ENCODE data around the gene ZNF787. TPM values are rescaled to one million over a fixed set of nuclear protein-coding genes. Genes with fewer than 3 reads are reported as not detected.

ZNF787 gene
- total and polyA plus RNA-seq, 2 of the 13 experiments (the other 11 are each of a cell fraction or from before 2014, with no cell fraction given) = 15.1 to 42.8 TPM

DNA sequence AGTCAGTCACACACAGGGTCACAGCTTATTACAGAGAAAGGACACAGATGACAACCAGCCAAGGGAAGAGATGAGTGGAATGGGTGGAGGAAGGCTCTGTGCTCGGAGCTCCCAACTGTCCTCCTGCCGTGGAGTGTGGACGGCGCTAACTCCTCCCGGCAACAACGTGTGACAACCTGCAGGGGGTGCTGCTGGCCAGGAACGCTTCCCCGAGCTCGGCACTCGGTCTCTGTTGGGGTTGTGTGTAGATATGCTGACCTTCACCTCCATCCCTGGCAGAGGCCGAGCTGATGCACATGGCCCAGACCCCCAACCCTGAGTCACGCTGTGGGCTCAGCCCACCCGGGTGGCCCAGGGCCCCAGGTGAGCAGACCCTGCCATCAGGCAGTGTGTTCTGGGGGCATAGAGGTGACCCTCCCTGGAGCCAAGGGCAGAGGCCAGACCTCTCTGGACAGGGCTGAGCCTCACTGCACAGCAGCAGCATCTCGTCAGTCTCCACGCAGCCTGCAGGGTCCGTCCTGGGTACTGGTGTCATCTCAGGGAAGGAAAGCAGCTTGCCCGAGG, 34.1 kb upstream of the ZNF787 start (continued):
- TF ChIP-seq, protein P1, sequence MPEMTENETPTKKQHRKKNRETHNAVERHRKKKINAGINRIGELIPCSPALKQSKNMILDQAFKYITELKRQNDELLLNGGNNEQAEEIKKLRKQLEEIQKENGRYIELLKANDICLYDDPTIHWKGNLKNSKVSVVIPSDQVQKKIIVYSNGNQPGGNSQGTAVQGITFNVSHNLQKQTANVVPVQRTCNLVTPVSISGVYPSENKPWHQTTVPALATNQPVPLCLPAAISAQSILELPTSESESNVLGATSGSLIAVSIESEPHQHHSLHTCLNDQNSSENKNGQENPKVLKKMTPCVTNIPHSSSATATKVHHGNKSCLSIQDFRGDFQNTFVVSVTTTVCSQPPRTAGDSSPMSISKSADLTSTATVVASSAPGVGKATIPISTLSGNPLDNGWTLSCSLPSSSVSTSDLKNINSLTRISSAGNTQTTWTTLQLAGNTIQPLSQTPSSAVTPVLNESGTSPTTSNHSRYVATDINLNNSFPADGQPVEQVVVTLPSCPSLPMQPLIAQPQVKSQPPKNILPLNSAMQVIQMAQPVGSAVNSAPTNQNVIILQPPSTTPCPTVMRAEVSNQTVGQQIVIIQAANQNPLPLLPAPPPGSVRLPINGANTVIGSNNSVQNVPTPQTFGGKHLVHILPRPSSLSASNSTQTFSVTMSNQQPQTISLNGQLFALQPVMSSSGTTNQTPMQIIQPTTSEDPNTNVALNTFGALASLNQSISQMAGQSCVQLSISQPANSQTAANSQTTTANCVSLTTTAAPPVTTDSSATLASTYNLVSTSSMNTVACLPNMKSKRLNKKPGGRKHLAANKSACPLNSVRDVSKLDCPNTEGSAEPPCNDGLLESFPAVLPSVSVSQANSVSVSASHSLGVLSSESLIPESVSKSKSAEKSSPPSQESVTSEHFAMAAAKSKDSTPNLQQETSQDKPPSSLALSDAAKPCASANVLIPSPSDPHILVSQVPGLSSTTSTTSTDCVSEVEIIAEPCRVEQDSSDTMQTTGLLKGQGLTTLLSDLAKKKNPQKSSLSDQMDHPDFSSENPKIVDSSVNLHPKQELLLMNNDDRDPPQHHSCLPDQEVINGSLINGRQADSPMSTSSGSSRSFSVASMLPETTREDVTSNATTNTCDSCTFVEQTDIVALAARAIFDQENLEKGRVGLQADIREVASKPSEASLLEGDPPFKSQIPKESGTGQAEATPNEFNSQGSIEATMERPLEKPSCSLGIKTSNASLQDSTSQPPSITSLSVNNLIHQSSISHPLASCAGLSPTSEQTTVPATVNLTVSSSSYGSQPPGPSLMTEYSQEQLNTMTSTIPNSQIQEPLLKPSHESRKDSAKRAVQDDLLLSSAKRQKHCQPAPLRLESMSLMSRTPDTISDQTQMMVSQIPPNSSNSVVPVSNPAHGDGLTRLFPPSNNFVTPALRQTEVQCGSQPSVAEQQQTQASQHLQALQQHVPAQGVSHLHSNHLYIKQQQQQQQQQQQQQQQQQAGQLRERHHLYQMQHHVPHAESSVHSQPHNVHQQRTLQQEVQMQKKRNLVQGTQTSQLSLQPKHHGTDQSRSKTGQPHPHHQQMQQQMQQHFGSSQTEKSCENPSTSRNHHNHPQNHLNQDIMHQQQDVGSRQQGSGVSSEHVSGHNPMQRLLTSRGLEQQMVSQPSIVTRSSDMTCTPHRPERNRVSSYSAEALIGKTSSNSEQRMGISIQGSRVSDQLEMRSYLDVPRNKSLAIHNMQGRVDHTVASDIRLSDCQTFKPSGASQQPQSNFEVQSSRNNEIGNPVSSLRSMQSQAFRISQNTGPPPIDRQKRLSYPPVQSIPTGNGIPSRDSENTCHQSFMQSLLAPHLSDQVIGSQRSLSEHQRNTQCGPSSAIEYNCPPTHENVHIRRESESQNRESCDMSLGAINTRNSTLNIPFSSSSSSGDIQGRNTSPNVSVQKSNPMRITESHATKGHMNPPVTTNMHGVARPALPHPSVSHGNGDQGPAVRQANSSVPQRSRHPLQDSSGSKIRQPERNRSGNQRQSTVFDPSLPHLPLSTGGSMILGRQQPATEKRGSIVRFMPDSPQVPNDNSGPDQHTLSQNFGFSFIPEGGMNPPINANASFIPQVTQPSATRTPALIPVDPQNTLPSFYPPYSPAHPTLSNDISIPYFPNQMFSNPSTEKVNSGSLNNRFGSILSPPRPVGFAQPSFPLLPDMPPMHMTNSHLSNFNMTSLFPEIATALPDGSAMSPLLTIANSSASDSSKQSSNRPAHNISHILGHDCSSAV (CRISPR knock-in tag; IDR thresholded peaks at IDR 0.05; ENCODE audit: borderline replicate concordance) = no peak
- no peak for TF ChIP-seq NFKB2 (CRISPR knock-in tag; IDR thresholded peaks at IDR 0.05; ENCODE audit: borderline replicate concordance)
- peak; percentile 68 for TF ChIP-seq RAD21 (CRISPR knock-in tag; IDR thresholded peaks at IDR 0.05)
- TF ChIP-seq, protein P2, sequence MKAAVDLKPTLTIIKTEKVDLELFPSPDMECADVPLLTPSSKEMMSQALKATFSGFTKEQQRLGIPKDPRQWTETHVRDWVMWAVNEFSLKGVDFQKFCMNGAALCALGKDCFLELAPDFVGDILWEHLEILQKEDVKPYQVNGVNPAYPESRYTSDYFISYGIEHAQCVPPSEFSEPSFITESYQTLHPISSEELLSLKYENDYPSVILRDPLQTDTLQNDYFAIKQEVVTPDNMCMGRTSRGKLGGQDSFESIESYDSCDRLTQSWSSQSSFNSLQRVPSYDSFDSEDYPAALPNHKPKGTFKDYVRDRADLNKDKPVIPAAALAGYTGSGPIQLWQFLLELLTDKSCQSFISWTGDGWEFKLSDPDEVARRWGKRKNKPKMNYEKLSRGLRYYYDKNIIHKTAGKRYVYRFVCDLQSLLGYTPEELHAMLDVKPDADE (CRISPR knock-in tag; IDR thresholded peaks at IDR 0.05) = no peak
- no peak for TF ChIP-seq RFX5 (IDR thresholded peaks at IDR 0.05; ENCODE audit: low read depth, low read length)
- peak; percentile 16; the same call in 1 of the 2 replicates for TF ChIP-seq ZNF768 (CRISPR knock-in tag; IDR thresholded peaks at IDR 0.05)
- TF ChIP-seq, protein P3, sequence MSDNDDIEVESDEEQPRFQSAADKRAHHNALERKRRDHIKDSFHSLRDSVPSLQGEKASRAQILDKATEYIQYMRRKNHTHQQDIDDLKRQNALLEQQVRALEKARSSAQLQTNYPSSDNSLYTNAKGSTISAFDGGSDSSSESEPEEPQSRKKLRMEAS (IDR thresholded peaks at IDR 0.05) = peak; percentile 14; the same call in 1 of the 2 replicates

Measured in HepG2 (cell line).